ENCODE measurements around the gene TELO2.

- TF ChIP-seq CTCF (IDR thresholded peaks at IDR 0.05; ENCODE audit: low read length) (no peak), EZH2 (IDR thresholded peaks at IDR 0.05; ENCODE audit: borderline replicate concordance, low read length) (no peak)
Observed at GRCh38 chr16:1446296-1447080, 46.7 kb upstream of the TELO2 start.
